ENCODE measurements around the gene RMP24.

Gene RMP24

DNA sequence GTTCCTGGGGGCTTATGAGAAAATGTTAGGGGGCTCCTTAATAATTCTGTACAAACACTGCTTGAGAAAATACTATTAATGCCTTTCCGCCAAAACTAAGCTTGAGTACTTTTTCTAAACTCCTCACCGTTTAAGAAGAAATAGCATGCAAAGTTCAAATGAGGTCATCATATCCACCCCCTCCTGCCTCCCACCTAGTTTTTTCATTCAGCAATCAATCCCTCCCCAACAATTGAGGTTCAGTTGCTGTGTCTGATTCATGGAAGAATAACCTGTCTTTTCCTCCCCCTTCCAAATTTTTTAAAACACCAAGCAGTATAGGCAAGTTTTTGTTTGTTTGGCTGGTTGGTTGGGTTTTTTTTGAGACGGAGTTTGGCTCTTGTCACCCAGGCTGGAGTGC is 24.4 kb upstream of the RMP24 start:
- Histone ChIP-seq H3K4me1 (peaks cover 9% of the 10 kb centered on the region), H3K4me3 (no peak overlapping the region), H3K27ac (no peak overlapping the region), H3K9me3 (no peaks in the 10 kb centered on the region), H3K27me3 (no peaks in the 10 kb centered on the region), H3K36me3 (replicated peaks in 1 of 2; ENCODE audit: insufficient read depth in 1 of 2, low read depth in 2 of 2) (no peaks in the 10 kb centered on the region)
- intact Hi-C loops (cut with DNase I), result loop anchor here (10.0 kb wide), 1 partner anchor 193 kb away; no protein-coding TSS in a partner anchor
- WGBS, 2 donors, result 77% methylated on average over 3 of the region's 3 CpGs
- ATAC-seq (no peak), DNase-seq (no peak)
- TF ChIP-seq, protein P1, sequence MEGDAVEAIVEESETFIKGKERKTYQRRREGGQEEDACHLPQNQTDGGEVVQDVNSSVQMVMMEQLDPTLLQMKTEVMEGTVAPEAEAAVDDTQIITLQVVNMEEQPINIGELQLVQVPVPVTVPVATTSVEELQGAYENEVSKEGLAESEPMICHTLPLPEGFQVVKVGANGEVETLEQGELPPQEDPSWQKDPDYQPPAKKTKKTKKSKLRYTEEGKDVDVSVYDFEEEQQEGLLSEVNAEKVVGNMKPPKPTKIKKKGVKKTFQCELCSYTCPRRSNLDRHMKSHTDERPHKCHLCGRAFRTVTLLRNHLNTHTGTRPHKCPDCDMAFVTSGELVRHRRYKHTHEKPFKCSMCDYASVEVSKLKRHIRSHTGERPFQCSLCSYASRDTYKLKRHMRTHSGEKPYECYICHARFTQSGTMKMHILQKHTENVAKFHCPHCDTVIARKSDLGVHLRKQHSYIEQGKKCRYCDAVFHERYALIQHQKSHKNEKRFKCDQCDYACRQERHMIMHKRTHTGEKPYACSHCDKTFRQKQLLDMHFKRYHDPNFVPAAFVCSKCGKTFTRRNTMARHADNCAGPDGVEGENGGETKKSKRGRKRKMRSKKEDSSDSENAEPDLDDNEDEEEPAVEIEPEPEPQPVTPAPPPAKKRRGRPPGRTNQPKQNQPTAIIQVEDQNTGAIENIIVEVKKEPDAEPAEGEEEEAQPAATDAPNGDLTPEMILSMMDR (IDR thresholded peaks at IDR 0.05), result no peak
- no peak for TF ChIP-seq POLR2A (IDR thresholded peaks at IDR 0.05)

DNA sequence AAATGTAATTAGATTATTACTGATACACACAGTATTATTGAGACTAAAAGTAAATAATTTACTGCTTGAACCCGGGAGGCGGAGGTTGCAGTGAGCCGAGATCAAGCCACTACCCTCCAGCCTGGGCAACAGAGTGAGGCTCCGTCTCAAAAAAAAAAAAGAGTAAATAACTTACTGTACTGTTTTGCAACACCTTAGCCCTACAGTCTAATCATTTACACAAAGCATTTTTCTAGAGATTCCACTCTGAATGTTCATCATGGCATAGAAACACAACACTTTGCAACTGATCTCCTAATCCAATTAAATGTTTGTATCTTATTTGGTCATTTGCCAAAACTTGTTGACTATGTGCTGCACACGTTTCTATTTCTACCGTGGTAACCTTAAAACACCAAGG is 23.4 kb upstream of the RMP24 start:
- intact Hi-C loops (cut with DNase I), result loop anchor here (10.0 kb wide), 1 partner anchor 194 kb away; no protein-coding TSS in a partner anchor
- Histone ChIP-seq H3K36me3 (replicated peaks in 1 of 2; ENCODE audit: insufficient read depth in 1 of 2, low read depth in 2 of 2) (no peaks in the 10 kb centered on the region), H3K27ac (no peak overlapping the region), H3K9me3 (no peaks in the 10 kb centered on the region), H3K4me1 (peaks cover 9% of the 10 kb centered on the region), H3K4me3 (no peak overlapping the region), H3K27me3 (no peaks in the 10 kb centered on the region)
- DNase-seq (no peak), ATAC-seq (no peak)
- WGBS, 2 donors, result 35 to 43% methylated on average over 6 of the region's 6 CpGs
- TF ChIP-seq POLR2A (IDR thresholded peaks at IDR 0.05), result no peak
- TF ChIP-seq, protein P1 (IDR thresholded peaks at IDR 0.05), result no peak

DNA sequence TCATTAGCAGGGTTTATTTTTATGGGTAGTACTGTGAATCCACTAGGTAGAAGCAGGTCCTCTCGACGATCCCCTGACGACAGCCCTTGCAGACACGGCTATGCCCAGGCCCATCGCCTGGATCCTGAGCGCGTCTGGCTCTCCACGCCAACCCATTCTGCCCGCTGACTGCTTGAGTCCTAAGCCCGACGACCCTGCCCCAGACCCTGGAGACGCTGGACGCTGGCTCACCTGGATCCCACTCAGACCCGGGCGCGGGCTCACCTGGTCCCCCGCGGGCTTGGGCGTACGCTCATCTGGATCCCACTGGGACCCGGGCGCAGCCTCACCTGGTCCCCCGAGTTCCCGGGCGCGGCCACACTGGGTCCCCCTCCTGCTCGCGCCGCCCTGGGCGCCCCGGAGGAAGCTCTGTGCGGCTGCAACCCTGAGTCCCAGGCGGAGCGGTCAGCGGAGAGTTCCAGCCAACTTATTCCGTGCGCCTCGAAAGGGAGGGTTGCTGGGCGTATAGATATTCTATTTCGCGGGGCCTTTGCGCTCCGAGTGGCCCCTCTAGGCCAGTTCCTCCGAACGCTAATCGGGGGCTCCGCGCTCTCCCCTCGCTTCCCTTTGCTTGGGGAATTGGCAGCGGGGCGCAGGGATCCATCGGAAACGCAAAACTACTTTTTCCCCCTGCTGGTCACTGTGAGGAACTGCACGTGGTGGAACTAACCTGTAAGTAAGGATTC is 22.4 kb upstream of the RMP24 start:
- Histone ChIP-seq H3K4me1 (peaks cover 9% of the 10 kb centered on the region), H3K9me3 (no peaks in the 10 kb centered on the region), H3K4me3 (peak overlapping the region in 1 of 2 donors; percentile 51), H3K27me3 (no peaks in the 10 kb centered on the region), H3K27ac (no peak overlapping the region), H3K36me3 (replicated peaks in 1 of 2; ENCODE audit: insufficient read depth in 1 of 2, low read depth in 2 of 2) (no peaks in the 10 kb centered on the region)
- peak; percentile 89 for ATAC-seq
- TF ChIP-seq, protein P1 (IDR thresholded peaks at IDR 0.05), result peak; percentile 76 to 92 (median 85)
- no peak for TF ChIP-seq POLR2A (IDR thresholded peaks at IDR 0.05)
- 3 to 8% methylated on average over 25 to 54 of the region's 54 CpGs for WGBS, 2 donors
- intact Hi-C loops (cut with DNase I), result loop anchor here (10.0 kb wide), 1 partner anchor 195 kb away; no protein-coding TSS in a partner anchor
- peak; percentile 44 to 65 (median 56) for DNase-seq

DNA sequence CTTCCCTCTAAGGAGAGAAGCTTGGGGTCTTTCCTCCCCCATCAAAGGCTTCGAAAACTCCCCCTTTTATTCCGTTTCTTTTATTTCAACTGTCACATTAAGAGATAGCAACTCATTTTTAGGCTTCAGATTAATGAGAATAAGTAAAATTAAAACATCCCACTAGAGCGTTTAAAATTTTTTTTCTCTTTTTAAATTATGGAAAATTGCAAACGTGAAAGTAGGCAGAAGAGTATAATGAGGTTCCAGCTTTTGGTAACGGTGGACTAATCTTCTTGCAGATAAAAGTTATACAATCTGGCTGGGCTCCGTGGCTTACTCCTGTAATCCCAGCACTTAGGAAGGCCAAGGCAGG is 21.9 kb upstream of the RMP24 start:
- TF ChIP-seq, protein P1 (IDR thresholded peaks at IDR 0.05), result no peak
- no peak for TF ChIP-seq POLR2A (IDR thresholded peaks at IDR 0.05)
- WGBS, 2 donors, result 13% methylated on average over 6 of the region's 6 CpGs
- ATAC-seq, result no peak
- H3K27ac ChIP-seq, result no peak overlapping the region
- no peak for DNase-seq
- H3K9me3 ChIP-seq, result no peaks in the 10 kb centered on the region
- H3K36me3 ChIP-seq (replicated peaks in 1 of 2; ENCODE audit: insufficient read depth in 1 of 2, low read depth in 2 of 2), result no peaks in the 10 kb centered on the region
- H3K27me3 ChIP-seq, result no peaks in the 10 kb centered on the region
- H3K4me1 ChIP-seq, result peaks cover 9% of the 10 kb centered on the region
- intact Hi-C loops (cut with DNase I), result no loop called here
- peak overlapping the region in 1 of 2 donors; percentile 51 for H3K4me3 ChIP-seq

DNA sequence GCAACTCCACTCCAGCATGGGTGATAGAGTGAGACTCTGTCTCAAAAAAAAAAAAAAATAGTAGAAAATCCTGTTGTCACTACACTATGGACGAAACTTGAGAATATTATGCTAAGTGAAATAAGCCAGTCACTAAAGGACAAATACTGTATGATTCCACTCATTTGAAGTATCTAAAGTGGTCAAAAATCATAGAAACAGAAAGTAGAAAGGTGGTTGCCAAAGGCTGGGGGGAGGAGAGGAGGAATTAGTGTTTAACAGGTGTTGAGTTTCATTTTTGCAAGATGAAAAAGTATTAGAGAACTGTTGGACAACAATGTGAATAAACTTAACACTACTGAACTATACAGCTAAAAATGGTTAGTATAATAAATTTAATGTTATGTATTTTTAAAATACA is 18.8 kb upstream of the RMP24 start:
- DNase-seq (no peak), ATAC-seq (no peak)
- no peaks in the 10 kb centered on the region for H3K27me3 ChIP-seq
- no peak overlapping the region for H3K27ac ChIP-seq
- intact Hi-C loops (cut with DNase I), result no loop called here
- no peaks in the 10 kb centered on the region for H3K9me3 ChIP-seq
- H3K36me3 ChIP-seq (replicated peaks in 1 of 2; ENCODE audit: insufficient read depth in 1 of 2, low read depth in 2 of 2), result no peaks in the 10 kb centered on the region
- peaks cover 9% of the 10 kb centered on the region for H3K4me1 ChIP-seq
- no peak overlapping the region for H3K4me3 ChIP-seq
- TF ChIP-seq, protein P1 (IDR thresholded peaks at IDR 0.05), result no peak
- TF ChIP-seq POLR2A (IDR thresholded peaks at IDR 0.05), result no peak
- 48 to 56% methylated on average over 1 of the region's 1 CpG for WGBS, 2 donors
